ENCODE data around the gene AEBP2.
"Not testable (repeated sequence)": the region's sequence is repeated elsewhere in the genome, so short reads cannot be mapped to it uniquely, and the experiment has no call there.

The AEBP2 gene, protein sequence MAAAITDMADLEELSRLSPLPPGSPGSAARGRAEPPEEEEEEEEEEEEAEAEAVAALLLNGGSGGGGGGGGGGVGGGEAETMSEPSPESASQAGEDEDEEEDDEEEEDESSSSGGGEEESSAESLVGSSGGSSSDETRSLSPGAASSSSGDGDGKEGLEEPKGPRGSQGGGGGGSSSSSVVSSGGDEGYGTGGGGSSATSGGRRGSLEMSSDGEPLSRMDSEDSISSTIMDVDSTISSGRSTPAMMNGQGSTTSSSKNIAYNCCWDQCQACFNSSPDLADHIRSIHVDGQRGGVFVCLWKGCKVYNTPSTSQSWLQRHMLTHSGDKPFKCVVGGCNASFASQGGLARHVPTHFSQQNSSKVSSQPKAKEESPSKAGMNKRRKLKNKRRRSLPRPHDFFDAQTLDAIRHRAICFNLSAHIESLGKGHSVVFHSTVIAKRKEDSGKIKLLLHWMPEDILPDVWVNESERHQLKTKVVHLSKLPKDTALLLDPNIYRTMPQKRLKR

DNA sequence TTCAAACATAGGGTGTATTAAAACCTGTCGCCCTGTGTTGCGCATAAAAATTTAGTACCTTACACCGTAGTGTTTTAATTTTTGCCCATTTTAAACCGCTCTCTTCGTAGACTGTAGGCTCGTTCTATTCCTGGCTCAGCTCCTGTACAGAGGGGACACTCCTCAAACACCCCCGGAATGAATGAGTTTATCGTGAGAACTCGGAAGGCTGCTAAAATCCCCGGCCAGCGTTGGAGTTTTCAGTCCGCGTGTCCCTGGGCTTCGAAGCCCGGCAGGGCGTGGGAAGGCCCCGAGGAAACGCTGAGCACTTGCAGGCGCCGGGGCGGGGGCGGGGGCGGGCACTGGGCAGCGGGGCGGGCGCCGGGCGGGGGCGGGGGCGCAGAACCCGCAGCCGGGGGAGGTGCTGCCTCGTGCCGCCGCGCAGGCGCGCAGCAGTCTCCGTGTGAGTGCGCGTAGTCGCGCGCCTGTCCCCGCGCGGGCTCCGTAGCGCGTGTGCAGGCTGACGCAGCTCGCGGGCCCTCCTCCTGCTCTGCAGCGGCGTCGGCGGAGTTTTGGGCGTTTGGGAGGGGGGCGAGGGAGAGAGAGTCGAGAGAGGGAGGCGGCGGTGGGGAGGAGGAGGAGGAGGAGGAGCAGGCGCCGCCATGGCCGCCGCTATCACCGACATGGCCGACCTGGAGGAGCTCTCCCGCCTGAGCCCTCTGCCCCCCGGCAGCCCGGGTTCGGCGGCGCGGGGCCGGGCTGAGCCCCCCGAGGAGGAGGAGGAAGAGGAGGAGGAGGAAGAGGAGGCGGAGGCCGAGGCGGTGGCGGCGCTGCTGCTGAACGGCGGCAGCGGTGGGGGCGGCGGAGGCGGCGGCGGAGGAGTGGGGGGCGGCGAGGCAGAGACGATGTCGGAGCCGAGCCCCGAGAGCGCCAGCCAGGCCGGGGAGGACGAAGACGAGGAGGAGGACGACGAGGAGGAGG lies at the start of gene AEBP2:
TSS of gene AEBP2 (plus strand) at position 434 of the 960 bp plus-strand sequence. CDS start at position 642, 208 bp downstream.
- TF ChIP-seq, protein P1, sequence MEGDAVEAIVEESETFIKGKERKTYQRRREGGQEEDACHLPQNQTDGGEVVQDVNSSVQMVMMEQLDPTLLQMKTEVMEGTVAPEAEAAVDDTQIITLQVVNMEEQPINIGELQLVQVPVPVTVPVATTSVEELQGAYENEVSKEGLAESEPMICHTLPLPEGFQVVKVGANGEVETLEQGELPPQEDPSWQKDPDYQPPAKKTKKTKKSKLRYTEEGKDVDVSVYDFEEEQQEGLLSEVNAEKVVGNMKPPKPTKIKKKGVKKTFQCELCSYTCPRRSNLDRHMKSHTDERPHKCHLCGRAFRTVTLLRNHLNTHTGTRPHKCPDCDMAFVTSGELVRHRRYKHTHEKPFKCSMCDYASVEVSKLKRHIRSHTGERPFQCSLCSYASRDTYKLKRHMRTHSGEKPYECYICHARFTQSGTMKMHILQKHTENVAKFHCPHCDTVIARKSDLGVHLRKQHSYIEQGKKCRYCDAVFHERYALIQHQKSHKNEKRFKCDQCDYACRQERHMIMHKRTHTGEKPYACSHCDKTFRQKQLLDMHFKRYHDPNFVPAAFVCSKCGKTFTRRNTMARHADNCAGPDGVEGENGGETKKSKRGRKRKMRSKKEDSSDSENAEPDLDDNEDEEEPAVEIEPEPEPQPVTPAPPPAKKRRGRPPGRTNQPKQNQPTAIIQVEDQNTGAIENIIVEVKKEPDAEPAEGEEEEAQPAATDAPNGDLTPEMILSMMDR (IDR thresholded peaks at IDR 0.05; ENCODE audit: low read depth, low read length), result no peak
- peak; percentile 97 for DNase-seq (ENCODE audit: low read depth, low spot score)
- in situ Hi-C loops (cut with HindIII; ENCODE audit: low sequenced_read_pairs), result no loop called here
- H3K4me3 ChIP-seq (ENCODE audit: low read depth, low read length), result peak within 1 kb of the TSS; percentile 84

DNA sequence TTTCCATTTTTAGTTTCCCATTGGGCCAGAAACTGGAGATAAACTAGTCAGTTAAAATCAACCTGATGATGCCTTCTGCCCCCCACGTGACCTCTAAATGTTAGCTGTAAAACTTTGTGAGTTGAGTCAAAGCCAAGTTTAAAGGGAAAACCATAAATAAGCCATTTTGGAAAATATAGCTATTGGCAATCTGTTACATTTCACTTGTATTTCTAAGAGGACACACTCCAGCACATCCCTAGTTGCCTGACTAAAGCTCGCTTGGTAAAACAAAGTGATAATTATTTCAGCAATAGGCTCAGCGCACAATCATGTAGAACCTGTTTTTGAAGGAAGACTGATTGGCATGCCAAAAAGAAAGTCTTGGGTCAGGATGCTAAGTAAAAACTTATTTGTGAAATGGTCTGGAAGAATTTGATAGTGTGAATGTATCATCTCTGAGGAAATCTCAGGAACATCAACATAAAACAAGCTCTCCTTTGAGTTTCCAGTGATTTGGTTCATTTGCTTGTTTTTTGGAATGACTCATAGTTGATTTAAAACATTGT lies 49.2 kb upstream of the AEBP2 start:
- TF ChIP-seq, protein P1 (IDR thresholded peaks at IDR 0.05; ENCODE audit: low read depth, low read length), result no peak
- no peak overlapping the region for H3K4me3 ChIP-seq (ENCODE audit: low read depth, low read length)
- in situ Hi-C loops (cut with HindIII; ENCODE audit: low sequenced_read_pairs), result no loop called here
- peak; percentile 27 for DNase-seq (ENCODE audit: low read depth, low spot score)

DNA sequence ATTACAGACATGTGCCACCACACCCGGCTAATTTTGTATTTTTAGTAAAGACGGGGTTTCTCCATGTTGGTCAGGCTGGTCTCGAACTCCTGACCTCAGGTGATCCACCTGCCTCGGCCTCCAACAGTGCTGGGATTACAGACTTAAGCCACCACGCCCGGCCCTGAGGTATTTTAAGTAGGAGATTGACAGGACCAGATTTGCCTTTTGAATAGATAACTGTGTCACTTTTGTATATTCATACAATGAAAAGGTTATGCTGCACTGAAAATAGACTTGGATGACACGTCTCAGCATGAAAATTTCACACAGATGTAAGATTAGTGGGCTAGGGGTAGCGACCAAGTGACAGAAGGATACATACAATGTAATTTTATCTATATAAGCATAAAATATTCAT lies 46.6 kb upstream of the AEBP2 start:
- in situ Hi-C loops (cut with HindIII; ENCODE audit: low sequenced_read_pairs); DNase-seq (ENCODE audit: low read depth, low spot score); H3K4me3 ChIP-seq (ENCODE audit: low read depth, low read length): not testable (repeated sequence)

DNA sequence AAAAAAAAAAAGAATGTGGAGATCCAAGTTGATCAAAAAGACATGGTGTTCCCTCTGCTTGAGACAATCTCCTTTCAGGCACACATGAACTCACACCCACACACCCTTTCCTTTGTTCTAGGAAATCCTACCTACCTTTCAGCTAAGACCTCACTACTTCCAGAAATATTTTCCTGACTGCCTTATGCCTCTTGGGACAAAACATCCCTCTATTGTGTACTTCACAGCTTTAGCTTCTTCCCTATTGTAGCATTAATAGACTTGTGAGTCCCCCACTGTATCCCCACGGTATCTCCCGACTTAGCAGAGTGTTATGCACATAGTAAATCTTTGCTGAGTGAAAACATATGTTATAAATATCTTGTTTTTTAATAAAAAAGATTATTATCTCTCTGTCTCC lies 44.9 kb upstream of the AEBP2 start:
- TF ChIP-seq, protein P1 (IDR thresholded peaks at IDR 0.05; ENCODE audit: low read depth, low read length), result no peak
- H3K4me3 ChIP-seq (ENCODE audit: low read depth, low read length), result no peak overlapping the region
- DNase-seq (ENCODE audit: low read depth, low spot score), result no peak
- in situ Hi-C loops (cut with HindIII; ENCODE audit: low sequenced_read_pairs), result no loop called here

DNA sequence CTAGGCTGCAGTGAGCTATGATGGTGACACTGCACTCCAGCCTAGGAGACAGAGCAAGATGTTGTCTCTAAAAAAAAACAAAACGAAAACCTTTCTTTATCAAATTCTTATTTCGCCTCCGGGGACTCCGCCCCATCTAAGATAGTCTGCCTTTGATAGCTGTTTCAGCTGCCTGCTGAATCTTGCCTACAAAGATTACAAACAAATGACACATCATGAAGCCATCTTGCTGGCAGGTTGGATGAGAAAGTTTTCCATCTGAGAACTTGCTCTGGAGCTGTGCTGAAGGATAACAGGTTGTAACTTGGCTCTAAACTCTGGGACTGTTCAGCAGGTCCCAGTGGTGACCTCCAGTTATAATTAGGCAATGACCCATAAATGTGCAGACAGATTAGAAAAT lies 41.8 kb upstream of the AEBP2 start:
- DNase-seq (ENCODE audit: low read depth, low spot score), result no peak
- H3K4me3 ChIP-seq (ENCODE audit: low read depth, low read length), result no peak overlapping the region
- TF ChIP-seq, protein P1 (IDR thresholded peaks at IDR 0.05; ENCODE audit: low read depth, low read length), result no peak
- in situ Hi-C loops (cut with HindIII; ENCODE audit: low sequenced_read_pairs), result no loop called here

DNA sequence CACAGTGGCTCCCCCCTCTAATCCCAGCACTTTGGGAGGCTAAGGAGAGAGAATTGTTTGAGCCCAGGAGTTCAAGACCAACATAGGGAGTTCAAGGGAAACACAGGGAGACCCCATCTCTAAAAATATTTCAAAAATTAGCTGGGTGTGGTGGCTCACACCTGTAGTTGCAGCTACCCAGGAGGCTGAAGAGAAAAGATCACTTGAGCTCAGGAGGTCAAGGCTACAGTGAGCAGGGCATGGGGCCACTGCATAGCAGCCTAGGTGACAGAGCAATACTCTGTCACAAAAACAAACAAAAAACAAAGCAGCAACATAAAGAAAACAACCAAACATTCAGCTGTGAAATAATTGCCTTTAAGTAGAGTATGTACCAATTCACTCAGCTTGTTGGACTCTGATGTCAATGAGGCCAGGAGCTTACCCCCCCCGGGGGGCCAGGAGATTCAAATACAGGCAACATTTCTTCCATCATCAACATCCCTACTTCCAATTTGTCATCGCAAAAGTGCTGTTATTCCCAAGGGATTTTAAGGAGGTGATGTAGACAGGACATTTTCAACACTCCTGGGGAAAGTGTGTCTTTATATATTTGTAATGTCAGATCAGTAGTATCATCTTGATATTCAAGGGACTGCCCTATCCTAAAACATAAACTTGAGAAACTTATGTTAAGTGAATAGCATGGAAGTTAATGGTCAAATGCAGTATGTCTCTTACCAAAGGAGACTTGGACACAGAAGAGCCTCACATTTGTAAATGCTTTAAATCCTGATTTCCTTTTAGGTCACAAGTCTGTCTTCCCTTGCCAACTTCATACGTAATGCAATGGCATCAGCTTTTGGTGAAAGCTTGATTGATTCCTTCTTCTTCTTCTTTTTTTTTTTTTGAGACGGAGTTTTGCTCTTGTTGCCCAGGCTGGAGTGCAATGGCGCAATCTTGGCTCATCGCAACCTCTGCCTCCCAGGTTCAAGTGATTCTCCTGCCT lies 40.6 kb upstream of the AEBP2 start:
- TF ChIP-seq, protein P1 (IDR thresholded peaks at IDR 0.05; ENCODE audit: low read depth, low read length), result no peak
- no peak overlapping the region for H3K4me3 ChIP-seq (ENCODE audit: low read depth, low read length)
- no peak for DNase-seq (ENCODE audit: low read depth, low spot score)
- in situ Hi-C loops (cut with HindIII; ENCODE audit: low sequenced_read_pairs), result no loop called here

DNA sequence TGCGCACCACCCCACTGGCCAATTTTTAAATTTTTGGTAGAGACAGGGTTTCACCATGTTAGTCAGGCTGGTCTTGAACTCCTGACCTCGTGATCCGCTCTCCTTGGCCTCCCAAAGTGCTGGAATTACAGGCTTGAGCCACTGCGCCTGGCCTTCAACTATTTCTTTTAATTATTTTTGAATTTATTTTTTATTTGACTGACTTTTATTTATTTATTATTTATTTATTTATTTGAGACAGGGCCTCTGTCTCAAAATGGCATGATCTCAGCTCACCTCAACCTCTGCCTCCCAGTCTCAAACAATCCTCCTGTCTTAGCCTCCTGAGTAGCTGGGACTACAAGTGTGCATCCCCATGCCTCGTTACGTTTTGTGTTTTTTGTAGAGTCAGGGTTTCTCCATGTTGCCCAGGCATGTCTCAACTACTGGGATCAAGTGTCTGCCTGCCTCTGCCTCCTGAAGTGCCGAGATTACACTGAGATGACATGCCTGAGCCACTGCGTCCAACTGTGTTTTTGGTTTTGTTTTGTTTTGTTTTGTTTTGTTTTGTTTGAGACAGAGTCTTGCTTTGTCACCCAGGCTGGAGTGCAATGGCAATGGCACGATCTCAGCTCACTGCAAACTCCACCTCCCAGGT lies 38.5 kb upstream of the AEBP2 start:
- H3K4me3 ChIP-seq (ENCODE audit: low read depth, low read length); in situ Hi-C loops (cut with HindIII; ENCODE audit: low sequenced_read_pairs); DNase-seq (ENCODE audit: low read depth, low spot score): not testable (repeated sequence)
